Psoas muscle (tissue), 8 donors: Measurements from ENCODE around the gene HECW1. TPM values are rescaled to one million over a fixed set of nuclear protein-coding genes. Genes with fewer than 3 reads are reported as not detected.

Source experiments
- ATAC-seq, 4 donors: fragments of 200-7000 bp; cut with Tn5 transposase; one replicate each; pipeline ENCODE4 v1.9.1; 2020; ENCODE audit warnings: moderate library complexity in 3 of 4, mild to moderate bottlenecking in 2 of 4
- DNase-seq, 2 donors: peaks; one replicate each; pipeline ENCODE4 v3.0.0-alpha.2; 2020
- H3K27ac ChIP-seq: fragments of 200-600 bp; one replicate; pipeline ENCODE4 v1.8.0; 2022
- H3K27me3 ChIP-seq, 3 donors: fragments of 200-600 bp in 1 of 3; one replicate each; pipeline versions ENCODE4 v1.6.1 to v1.8.0; 2013 to 2022; ENCODE audit warnings: low read length in 2 of 3, mild to moderate bottlenecking in 2 of 3, moderate library complexity in 1 of 3; ENCODE audit not compliant: insufficient read depth in 3 of 3
- H3K36me3 ChIP-seq, 2 donors: fragments of 200-600 bp in 1 of 2; one replicate each; pipeline versions ENCODE4 v1.6.1 to v1.8.0; 2013 to 2022; ENCODE audit warnings: low read depth in 1 of 2, mild to moderate bottlenecking in 1 of 2, moderate library complexity in 1 of 2; ENCODE audit not compliant: insufficient read depth in 1 of 2
- H3K4me1 ChIP-seq: fragments of 200-600 bp; one replicate; pipeline ENCODE4 v1.8.0; 2022
- H3K4me3 ChIP-seq: fragments of 200-600 bp; one replicate; pipeline ENCODE4 v1.8.0; 2022; ENCODE audit warnings: mild to moderate bottlenecking
- H3K9me3 ChIP-seq: fragments of 200-600 bp; one replicate; pipeline ENCODE4 v1.8.0; 2022
- CTCF ChIP-seq: fragments of 200-600 bp; IDR thresholded peaks from one replicate; pipeline ENCODE4 v1.8.0; 2022; ENCODE audit warnings: antibody characterized with exemption
- WGBS, 3 donors: extraction: QIAGEN DNeasy Blood & Tissue Kit; methylation state at CpG; one replicate each; pipeline versions ENCODE4 v1.1.6 to v1.1.7; 2013; 5-methylcytosine and 5-hydroxymethylcytosine counted together
- intact Hi-C, 2 donors: fragments of 100-400 bp; cut with DNase I; formaldehyde crosslinking; loops; one replicate each; pipeline versions ENCODE4 v1.11.0 to v1.14.2; 2022
- polyA plus RNA-seq, 3 donors: library from polyadenylated mRNA; stranded (reverse); fragments of 200-250 nt; gene quantifications; one replicate each; pipeline ENCODE4 v1.2.3, GENCODE V29; 2013
- total RNA-seq, 4 donors: library from RNA; stranded (reverse); fragmentation: NEBNext Ultra II Directional in 2 of 4; extraction: Animal tissue kit (Norgen Biotek cat#: 25700) in 2 of 4; gene quantifications; one replicate each; pipeline versions ENCODE4 v1.2.1 to v1.2.4, GENCODE V29; 2021 to 2023
- donor health status: healthy with polysubstance abuse.
- donor health status: DM: no; HTN: no; CAD: no; lungs with moderate emphysema.
- donor health status: Bipolar disorder and iron deficiency.
- donor health status: healthy.
- donor health status: DM: yes; HTN: yes; CAD: no.
- donor health status: DM: no; HTN: no; CAD: no.
- donor health status: DM: no; HTN: no; CAD: no.
- donor health status: DM: yes; HTN: yes; CAD: no.

Gene HECW1
- total and polyA plus RNA-seq, 7 donors: 0.07 to 2.8 (median 1.0) TPM

DNA sequence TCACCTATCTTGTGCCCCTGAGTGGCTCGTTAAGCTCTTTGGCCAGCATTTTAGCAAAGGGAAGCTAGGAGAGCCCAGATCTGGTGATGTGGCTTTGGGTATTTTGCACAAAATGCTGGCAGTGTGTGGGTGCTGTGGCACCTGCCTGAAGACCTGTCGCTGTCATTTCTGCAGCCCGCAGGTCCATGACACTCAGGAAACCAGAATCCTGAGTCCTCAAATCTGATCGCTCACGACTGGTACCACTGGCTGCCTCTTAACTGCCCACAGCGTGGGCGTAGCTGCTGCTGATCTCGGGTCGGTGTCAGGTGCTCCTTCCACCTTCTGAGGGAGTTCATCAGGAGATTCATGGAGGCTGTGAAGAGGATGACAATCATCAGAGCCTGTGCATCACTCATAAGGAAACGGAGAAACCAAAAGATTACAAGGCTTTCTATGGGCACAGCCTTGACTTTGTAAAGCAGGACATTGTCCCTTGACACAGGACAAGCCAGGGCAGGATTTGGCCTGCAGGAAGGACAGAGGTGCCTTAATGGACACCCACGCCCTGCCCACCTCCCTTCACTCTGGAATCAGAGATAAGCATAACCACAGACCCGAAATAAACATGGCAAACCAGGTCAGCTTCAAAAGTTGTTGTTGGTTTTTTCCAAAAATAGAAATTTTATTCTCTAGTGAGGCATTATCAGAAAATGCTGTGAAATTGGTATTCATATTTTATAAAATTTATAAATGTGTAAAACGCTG is 399.5 kb downstream of the HECW1 start:
- no peak overlapping the region for H3K4me3 ChIP-seq
- ATAC-seq: no peak
- H3K36me3 ChIP-seq: no peaks in the 10 kb centered on the region
- H3K9me3 ChIP-seq: no peaks in the 10 kb centered on the region
- WGBS, 3 donors: 82 to 92% (median 86%) methylated on average over 13 of the region's 13 CpGs
- no peaks in the 10 kb centered on the region for H3K4me1 ChIP-seq
- DNase-seq: no peak
- no peak for TF ChIP-seq CTCF
- H3K27me3 ChIP-seq: peaks cover 0 to 10% (median 4%) of the 10 kb centered on the region in 3 donors
- no peak overlapping the region for H3K27ac ChIP-seq
- intact Hi-C loops: no loop called here

- H3K4me3 ChIP-seq: no peak overlapping the region
- H3K27me3 ChIP-seq: peaks cover 0 to 10% (median 4%) of the 10 kb centered on the region in 3 donors
- no peak for DNase-seq
- no peak overlapping the region for H3K27ac ChIP-seq
- intact Hi-C loops: no loop called here
- ATAC-seq: no peak
- no peaks in the 10 kb centered on the region for H3K9me3 ChIP-seq
- H3K4me1 ChIP-seq: no peaks in the 10 kb centered on the region
- 37 to 47% (median 42%) methylated on average over 8 of the region's 8 CpGs for WGBS, 3 donors
- no peak for TF ChIP-seq CTCF
- H3K36me3 ChIP-seq: no peaks in the 10 kb centered on the region
Observed at GRCh38 chr7:43513251-43513650, 400.8 kb downstream of the HECW1 start.

- no peak for DNase-seq
- no peaks in the 10 kb centered on the region for H3K9me3 ChIP-seq
- H3K36me3 ChIP-seq: no peaks in the 10 kb centered on the region
Observed at GRCh38 chr7:43516581-43517342, 404.3 kb downstream of the HECW1 start.

DNA sequence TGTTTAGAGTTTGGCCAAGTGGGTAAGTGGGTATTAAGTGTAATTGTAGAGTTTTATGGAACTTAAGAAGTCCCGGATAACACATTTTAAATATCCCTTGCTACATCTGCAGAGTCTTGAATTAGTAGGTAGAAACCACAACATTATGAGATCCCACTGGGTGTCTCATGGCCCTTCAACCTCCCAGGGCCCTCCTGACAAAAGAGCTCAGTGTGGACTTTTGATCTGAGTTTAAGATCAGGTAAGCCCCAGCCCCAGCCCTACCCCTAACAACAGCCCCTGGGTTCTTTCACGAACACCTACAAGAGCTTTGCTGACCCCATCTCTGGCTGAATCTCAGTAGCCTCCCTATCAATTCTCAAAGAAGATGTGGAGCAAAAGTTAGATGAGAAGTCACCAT is 405.0 kb downstream of the HECW1 start:
- ATAC-seq: no peak
- Histone ChIP-seq H3K9me3 (no peaks in the 10 kb centered on the region), H3K36me3 (no peaks in the 10 kb centered on the region), H3K27ac (no peak overlapping the region), H3K27me3 (peaks cover 0 to 3% (median 0%) of the 10 kb centered on the region in 3 donors), H3K4me1 (no peaks in the 10 kb centered on the region), H3K4me3 (no peak overlapping the region)
- WGBS, 3 donors: 50 to 67% (median 59%) methylated on average over 2 of the region's 2 CpGs
- intact Hi-C loops: no loop called here
- no peak for DNase-seq
- no peak for TF ChIP-seq CTCF

More at GRCh38 chr7:43516581-43517342, 404.3 kb downstream of the HECW1 start:
- intact Hi-C loops: no loop called here
- 85 to 89% (median 89%) methylated on average over 9 of the region's 9 CpGs for WGBS, 3 donors
- no peak overlapping the region for H3K4me3 ChIP-seq
- H3K4me1 ChIP-seq: no peaks in the 10 kb centered on the region
- no peak overlapping the region for H3K27ac ChIP-seq
- TF ChIP-seq CTCF: no peak
- H3K27me3 ChIP-seq: peaks cover 0 to 8% (median 0%) of the 10 kb centered on the region in 3 donors
- no peak for ATAC-seq
